Breast epithelium (tissue), 3 donors: ENCODE results near the gene RNF141.

Experiments used
- POLR2A ChIP-seq: fragments of 450-650 bp; IDR thresholded peaks from one replicate; pipeline ENCODE4 v1.6.1; 2016; ENCODE audit warnings: antibody characterized with exemption, mild to moderate bottlenecking, moderate library complexity
- POLR2AphosphoS5 ChIP-seq, 3 donors: sonication (generic); formaldehyde crosslinking; IDR thresholded peaks; one replicate each; pipeline ENCODE4 v1.6.1; 2017; ENCODE audit warnings: antibody characterized with exemption in 3 of 3
- TF ChIP-seq, protein P1 (sequence below), 3 donors: fragments of 450-650 bp; IDR thresholded peaks; one replicate each; pipeline ENCODE4 v1.5.1; 2016 to 2017; ENCODE audit warnings: antibody characterized with exemption in 3 of 3, mild to moderate bottlenecking in 3 of 3, moderate library complexity in 3 of 3

DNA sequence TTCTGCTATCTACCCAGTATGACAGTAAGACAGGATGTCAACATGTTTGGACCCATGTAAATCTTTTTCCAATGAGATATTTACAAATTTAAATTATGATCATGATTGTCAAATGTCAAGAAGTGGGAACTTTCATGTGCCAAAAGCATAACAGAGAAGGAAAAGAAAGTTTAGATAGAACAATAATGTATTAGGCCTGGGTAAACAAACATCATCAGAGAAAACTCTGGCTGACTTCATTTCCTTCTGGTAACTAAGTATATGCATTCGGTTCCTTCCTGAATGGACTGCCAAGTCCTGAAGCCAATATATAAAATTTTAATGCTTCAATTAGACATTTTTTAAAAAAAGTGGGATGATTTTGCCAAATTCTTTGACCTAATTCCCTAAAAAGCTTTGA lies 16.5 kb downstream of the RNF141 start:
- TF ChIP-seq, protein P1, sequence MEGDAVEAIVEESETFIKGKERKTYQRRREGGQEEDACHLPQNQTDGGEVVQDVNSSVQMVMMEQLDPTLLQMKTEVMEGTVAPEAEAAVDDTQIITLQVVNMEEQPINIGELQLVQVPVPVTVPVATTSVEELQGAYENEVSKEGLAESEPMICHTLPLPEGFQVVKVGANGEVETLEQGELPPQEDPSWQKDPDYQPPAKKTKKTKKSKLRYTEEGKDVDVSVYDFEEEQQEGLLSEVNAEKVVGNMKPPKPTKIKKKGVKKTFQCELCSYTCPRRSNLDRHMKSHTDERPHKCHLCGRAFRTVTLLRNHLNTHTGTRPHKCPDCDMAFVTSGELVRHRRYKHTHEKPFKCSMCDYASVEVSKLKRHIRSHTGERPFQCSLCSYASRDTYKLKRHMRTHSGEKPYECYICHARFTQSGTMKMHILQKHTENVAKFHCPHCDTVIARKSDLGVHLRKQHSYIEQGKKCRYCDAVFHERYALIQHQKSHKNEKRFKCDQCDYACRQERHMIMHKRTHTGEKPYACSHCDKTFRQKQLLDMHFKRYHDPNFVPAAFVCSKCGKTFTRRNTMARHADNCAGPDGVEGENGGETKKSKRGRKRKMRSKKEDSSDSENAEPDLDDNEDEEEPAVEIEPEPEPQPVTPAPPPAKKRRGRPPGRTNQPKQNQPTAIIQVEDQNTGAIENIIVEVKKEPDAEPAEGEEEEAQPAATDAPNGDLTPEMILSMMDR (IDR thresholded peaks at IDR 0.05), result no peak
- TF ChIP-seq POLR2A, result no peak
- TF ChIP-seq POLR2AphosphoS5 (IDR thresholded peaks at IDR 0.05), result no peak
